Measurements from ENCODE around the gene POP4. TPM values are rescaled to one million over a fixed set of nuclear protein-coding genes. Genes with fewer than 3 reads are reported as not detected.

POP4 gene
- polyA plus RNA-seq, 4 donors: 65.2 to 73.9 (median 73.5) TPM

- no peak for DNase-seq (ENCODE audit: low read depth in 4 of 4, low spot score in 3 of 4)
Observed at GRCh38 chr19:29660835-29661234, 54.8 kb downstream of the POP4 start.

GRCh38 chr19:29662278-29662603 lies 56.2 kb downstream of the POP4 start:
- no peak for DNase-seq (ENCODE audit: low read depth in 4 of 4, low spot score in 3 of 4)

GRCh38 chr19:29662604-29663404 lies 56.7 kb downstream of the POP4 start:
- no peak for DNase-seq (ENCODE audit: low read depth in 4 of 4, low spot score in 3 of 4)

- no peak for DNase-seq (ENCODE audit: low read depth in 4 of 4, low spot score in 3 of 4)
Observed at GRCh38 chr19:29663861-29664752, 58.0 kb downstream of the POP4 start.

GRCh38 chr19:29664753-29665214 lies 58.7 kb downstream of the POP4 start:
- DNase-seq (ENCODE audit: low read depth in 4 of 4, low spot score in 3 of 4): no peak

- DNase-seq (ENCODE audit: low read depth in 4 of 4, low spot score in 3 of 4): peak; percentile 68 to 75 (median 70)
Observed at GRCh38 chr19:29665215-29665825, 59.2 kb downstream of the POP4 start, which contains the start of gene PLEKHF1. Gene PLEKHF1 (plus strand): TSS chr19:29665461. CDS start chr19:29673840, 8,379 bp downstream.

- no peak for DNase-seq (ENCODE audit: low read depth in 4 of 4, low spot score in 3 of 4)
Observed at GRCh38 chr19:29665826-29666577, 59.9 kb downstream of the POP4 start.

Other genes with a start within 250 kb of the POP4 start
- under 1 TPM; 0.19 to 0.65 (median 0.45) TPM for gene VSTM2B, start 80.3 kb upstream of the POP4 start, polyA plus RNA-seq (ENCODE audit: insufficient read length in 4 of 4)
- 1 to 10 TPM; 1.5 to 2.4 (median 1.5) TPM for gene PLEKHF1, start 59.2 kb downstream of the POP4 start, polyA plus RNA-seq (ENCODE audit: insufficient read length in 4 of 4)
- gene C19orf12, start 109.0 kb downstream of the POP4 start, polyA plus RNA-seq (ENCODE audit: insufficient read length in 4 of 4): 10 to 100 TPM; 23.6 to 26.6 (median 24.4) TPM
- gene CCNE1, start 205.7 kb downstream of the POP4 start, polyA plus RNA-seq (ENCODE audit: insufficient read length in 4 of 4): 1 to 10 TPM; 8.3 to 10.0 (median 9.4) TPM

Measured in right renal pelvis (tissue), 4 donors.